ENCODE measurements around the gene CMTM8. TPM values are rescaled to one million over a fixed set of nuclear protein-coding genes. Genes with fewer than 3 reads are reported as not detected.
A peak's percentile ranks its signal among the peaks of the same experiment; 100 is the strongest.
"Not testable (repeated sequence)": the region's sequence is repeated elsewhere in the genome, so short reads cannot be mapped to it uniquely, and the experiment has no call there.

The CMTM8 gene
- total RNA-seq, 1 donor from 2014 or later = 0.41 TPM

DNA sequence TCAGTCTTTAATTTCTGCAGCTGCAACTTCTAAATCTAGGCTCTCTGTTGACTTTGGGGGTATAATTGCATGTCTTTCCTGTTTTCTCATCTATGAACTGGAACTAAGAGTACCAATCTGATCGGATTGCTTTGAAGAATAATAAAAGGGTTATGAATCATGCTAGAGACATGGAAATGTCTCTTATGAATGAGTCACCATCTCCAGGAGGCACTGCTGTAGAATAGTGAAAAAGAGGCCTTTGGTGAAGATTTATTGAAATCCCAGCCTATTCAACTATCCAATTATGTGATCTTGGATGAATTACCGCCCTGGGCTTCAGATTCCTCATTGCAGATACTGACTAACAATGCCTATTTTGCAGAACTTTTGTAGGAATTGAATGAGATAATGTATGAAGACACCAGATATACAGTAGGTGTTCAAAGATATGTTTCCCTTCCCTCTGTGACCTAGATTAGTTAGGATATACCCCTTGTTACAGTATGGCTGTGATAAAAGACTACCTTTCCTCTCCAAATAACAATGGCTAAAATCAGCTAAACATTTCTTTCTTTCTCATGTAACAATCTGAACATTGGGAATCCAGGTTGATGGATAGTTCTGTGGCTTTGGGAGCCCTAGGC, 11.5 kb upstream of the CMTM8 start:
- no peak for DNase-seq (ENCODE audit: low spot score in 2 of 2)
- no peak for FAIRE-seq

DNA sequence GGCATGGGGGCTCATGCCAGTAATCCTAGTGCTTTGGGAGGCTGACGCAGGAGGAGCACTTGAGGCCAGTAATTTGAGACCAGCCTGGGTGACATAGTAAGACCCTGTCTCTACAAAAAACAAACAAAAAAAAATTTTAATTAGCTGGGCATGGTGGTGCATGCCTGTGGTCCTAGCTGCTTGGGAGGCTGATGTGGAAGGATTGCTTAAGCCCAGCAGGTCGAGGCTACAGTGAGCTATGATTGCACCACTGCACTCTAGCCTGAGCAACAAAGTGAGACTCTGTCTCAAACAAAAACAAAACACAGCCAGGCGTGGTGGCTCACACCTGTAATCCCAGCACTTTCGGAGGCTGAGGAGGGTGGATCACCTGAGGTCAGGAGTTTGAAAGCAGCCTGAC, 9.7 kb upstream of the CMTM8 start:
- not testable (repeated sequence) for FAIRE-seq; DNase-seq (ENCODE audit: low spot score in 2 of 2)

DNA sequence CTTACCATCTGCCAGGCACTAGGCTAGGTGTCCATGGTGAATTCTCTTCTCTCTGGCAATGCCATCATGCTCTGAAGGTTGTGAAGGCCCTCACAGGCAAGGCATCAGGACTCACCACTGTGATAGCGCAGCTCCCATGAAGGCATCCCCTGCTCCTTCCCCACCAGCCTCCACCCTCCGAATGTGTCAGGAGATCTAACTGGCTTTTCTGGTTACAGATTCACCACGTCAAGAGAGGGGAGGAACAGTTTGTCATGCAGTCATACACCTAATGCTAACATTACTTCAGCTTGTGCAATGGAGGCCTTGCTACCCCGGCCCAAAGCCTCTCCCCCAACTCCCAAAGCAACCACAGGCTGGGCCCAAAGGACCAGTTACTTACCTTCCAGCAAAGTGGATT, 8.9 kb upstream of the CMTM8 start:
- DNase-seq (ENCODE audit: low spot score in 2 of 2) (no peak), FAIRE-seq (no peak)

DNA sequence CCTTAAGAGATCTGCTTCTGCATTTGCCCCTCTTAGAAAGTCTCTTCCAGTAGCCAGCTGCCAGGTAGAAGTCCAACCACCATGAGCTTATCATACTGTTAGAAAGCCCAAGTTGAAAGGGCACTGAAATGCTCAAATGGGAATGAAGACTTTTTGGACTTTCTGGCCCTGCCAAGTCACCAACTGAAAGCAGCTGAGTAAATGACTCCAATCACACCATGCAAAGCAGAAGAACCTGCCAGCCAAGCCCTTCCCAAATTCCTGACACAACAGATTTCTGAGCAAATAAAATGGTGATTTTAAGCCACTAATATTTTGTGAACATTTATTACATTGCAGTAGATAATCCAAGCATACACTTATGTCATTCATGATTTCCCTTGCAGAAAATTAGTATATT, 2.1 kb upstream of the CMTM8 start:
- DNase-seq (ENCODE audit: low spot score in 2 of 2) (no peak), FAIRE-seq (no peak)

DNA sequence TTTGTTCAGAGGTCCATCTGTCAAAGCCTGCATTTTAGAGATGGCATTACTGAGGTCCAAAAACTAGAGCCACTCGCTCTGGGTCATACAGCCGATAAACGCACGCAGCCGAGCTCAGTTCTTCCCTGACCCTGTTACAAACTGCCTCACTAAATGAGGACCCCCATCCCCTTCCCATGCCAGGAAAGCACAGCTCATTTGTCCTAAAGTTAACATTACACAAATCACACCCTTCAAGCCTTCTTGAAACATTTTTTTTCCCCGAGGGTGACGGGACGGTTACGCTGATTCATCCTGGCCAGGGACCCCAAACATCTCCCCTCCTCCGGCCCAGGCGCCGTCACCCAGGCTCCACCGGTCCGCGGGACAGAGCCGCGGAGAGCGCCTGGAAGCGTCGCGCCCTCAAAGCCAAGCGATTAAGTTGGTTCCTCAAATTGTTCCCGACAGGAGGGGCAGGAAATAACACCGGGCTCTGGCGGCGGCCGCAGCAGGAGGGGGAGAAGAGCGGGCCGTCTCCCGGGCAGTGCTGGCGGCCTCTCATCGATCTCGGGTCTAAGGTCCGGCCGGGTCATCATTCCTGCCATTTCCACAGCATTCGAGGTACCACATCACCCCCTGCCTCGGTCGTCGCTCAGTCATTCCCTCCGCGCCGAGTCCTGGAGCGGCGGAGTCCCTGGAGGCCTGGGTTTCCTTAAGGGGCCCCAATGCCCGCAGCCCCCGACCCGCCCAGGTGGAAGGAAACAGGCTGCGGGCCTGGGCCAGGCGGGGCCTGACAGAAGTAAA, 619 bp upstream of the CMTM8 start:
- DNase-seq (ENCODE audit: low spot score in 2 of 2) (peak in 1 of 2 donors; percentile 19), FAIRE-seq (no peak)

DNA sequence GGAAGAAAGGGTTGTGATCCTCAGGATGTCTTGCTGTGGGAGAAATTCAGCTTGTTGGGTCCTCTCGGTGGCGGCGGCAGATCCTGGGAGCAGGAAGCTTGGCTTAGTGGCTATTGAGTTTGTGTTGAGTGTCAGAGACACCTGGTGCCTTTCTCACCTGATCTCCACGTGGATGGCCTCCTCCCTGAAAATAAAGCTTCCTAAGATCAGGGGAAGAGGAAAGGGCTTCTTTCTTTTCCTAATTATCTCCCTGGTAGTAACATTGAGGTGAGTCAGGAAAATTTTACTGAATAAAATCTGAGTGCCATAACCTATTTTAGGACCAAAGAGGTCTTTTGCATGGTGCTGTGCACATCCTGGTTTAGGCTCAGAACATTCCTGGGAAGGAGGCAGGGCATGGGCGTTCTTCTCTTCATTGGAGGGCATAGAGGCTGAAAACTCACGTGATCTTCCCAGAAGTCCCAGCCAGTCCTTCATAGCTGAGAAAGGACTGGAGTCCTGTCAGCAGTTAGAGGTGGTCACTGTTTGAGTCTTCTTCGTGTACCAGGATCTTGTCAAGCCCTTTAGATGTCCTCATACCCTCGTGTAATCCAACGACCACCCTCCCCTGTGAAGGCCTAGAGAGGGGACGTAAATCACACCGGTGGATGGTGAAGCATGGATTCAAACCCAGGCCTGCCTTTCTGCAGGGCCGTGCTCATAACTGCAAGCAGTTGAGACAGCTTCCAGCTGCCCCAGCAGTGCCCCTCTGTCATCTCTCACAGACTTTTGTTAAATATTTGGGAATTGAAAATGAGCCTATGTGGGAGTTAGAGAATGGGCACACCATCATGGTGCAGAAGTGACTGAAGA, 1.1 kb downstream of the CMTM8 start:
- FAIRE-seq (no peak), DNase-seq (ENCODE audit: low spot score in 2 of 2) (no peak)

DNA sequence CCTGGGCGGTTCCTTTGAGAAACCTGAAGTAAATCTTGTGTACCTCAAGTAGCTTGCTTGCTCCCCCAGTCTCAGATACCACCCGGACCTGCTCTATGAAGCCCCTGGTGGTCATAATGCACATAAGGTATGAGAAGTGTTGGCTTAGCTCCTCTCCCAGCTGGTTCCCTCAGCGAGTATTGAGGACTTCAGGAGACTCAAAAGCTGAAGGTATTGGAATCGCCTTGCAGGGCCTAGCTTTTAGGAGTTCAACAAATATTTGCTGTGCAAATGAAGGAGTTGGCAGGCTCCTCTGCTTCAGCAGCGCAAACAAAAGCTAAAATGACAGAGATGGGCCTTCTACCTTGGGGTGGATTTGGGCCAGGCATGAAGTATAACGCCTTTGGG, 1.7 kb downstream of the CMTM8 start:
- FAIRE-seq (no peak), DNase-seq (ENCODE audit: low spot score in 2 of 2) (no peak)

DNA sequence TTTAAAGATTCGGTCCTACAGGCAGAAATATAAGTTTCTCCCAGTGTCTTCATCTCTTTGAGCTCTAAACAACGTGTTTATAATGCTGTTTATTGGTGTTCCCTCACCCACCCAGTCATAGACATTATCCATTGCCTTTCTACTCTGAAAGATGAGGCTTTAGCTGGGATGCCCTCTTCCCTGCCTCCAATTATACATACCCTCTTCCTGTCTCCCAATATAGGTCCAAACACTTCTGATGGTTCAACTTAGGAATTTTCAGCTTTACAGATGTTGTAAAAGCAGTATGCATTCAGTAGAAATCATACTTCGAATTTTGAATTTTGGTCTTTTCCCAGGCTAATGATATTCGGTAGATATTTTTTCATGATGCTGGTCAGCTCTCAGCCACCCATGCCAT, 2.6 kb downstream of the CMTM8 start:
- FAIRE-seq (no peak), DNase-seq (ENCODE audit: low spot score in 2 of 2) (no peak)

DNA sequence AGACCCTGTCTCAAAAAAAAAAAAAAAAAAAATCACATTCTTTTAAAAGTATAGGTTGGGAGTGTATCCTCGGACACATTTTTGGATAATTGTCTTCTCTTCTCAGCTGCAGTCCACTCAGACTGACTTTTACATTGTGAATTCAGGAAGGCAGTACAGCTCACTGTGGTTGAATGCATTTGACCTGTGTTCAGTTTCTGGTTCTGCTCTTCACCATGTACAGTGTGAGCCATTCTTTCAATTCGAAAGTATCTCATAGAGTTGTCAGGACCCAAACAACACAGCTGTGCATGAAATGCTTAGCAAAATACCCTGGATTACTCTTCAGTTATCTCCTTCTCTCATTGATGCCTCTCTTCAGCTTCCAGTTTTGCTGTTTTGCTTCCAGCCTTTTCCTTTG, 5.0 kb downstream of the CMTM8 start:
- FAIRE-seq = no peak
- no peak for DNase-seq (ENCODE audit: low spot score in 2 of 2)

DNA sequence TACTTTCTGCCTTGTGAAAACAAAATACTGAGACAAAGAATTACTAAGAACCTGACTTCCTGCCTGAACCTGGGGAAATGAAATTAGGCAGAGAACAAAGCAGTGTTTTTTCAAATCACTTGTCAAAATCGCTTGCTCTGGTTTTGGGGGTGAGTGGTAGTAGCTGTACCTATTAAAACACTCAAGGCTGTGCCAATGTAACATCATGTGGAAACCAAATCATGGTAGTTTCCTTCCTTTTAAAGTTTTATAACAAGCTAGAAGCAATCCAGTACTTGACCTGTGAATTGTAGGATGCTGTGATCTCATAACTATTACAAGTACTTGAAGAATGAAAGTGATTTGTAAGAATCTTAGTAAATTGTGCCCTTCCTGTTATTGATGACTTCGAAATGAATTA, 6.7 kb downstream of the CMTM8 start:
- no peak for FAIRE-seq

DNA sequence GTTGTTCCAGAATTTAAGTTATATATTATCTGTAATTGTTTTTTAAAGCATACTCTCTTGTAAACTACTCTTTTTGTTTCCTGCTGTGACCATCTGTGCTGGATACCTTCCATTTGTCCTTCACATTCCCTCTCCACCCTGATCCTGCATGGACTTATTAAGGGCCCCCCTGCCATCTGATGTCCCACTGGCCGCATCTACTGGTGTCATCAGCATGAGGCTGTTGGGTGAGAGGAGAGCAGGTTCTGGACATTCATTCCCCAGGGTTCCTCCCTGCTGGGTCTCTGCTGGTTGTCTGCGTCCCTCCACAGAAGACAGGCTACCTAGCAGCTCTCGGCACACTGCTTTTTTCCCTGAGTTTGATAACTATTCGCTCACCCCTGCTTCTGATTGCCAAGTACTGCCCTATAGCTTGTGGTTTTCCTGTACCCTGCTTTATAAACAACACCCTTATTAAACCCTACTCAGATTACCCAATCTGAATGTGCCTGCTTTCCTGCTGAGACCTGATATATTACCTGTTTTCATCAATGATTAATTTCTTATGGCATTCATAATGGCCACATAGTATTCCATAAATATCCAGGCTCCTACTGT, 7.7 kb downstream of the CMTM8 start:
- no peak for DNase-seq (ENCODE audit: low spot score in 2 of 2)
- no peak for FAIRE-seq

More for the DNA sequence above, 6.7 kb downstream of the CMTM8 start:
- DNase-seq (ENCODE audit: low spot score in 2 of 2) = no peak

DNA sequence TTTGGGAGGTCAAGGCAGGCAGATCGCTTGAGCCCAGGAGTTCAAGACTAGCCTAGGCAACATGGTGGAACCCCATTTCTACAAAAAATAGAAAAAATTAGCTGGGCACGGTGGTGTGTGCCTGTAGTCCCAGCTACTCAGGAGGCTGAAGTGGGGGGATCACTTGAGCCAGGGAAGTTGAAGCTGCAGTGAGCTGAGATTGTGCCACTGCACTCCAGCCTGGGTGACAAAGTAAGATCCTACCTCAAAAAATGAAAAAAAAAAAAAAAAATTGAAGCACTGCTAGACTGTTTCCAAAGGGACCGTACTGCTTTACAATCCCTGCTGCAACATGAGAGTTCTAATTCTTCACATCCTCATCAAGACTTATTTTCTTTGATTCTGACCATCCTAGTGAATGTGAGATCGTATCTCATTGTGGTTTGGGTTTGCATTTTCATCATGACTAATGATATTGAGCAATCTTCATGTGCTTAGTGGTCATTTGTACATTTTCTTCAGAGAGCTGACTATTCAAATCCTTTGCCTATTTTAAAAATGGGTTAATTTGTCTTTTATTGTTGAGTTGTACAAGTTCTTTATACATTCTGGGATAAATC, 10.8 kb downstream of the CMTM8 start:
- FAIRE-seq = no peak
- DNase-seq (ENCODE audit: low spot score in 2 of 2) = no peak

DNA sequence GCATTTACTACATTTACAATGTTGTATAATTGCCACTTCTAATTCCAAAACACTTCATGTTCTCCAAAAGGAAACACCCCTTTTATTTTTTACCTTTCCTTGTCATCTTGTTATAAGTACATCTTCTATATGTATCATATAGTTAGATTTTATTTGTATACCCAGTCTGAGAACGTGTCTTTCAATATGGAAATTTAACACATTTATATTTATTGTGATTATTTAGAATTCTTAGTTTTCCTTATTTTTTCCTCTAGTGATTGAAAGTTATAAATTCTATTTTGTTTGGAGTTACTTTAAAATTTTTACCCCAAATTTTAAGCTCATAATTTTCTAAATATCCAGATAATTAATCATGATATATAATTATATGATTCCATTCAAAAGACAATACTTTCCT, 15.8 kb downstream of the CMTM8 start:
- no peak for DNase-seq (ENCODE audit: low spot score in 2 of 2)
- peak; percentile 77 for FAIRE-seq

DNA sequence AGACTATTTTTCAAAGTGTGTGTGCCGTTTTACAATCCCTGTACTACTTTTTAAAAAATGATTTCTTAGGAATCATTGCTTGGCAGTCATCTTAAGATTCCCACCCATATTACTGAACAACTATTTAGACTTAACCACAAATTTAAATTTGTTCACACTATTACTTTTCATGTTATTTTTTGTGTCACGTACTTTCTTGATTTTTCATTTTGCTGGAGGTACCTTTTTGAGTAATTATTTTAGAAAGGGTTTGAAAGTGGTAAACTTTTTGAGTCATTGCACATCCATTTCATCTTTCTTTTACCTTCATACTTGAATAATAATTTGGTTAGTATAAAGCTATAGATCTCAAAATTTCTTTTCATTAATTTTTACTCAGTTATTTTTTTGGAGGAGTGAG, 16.9 kb downstream of the CMTM8 start:
- DNase-seq (ENCODE audit: low spot score in 2 of 2) = no peak
- no peak for FAIRE-seq

DNA sequence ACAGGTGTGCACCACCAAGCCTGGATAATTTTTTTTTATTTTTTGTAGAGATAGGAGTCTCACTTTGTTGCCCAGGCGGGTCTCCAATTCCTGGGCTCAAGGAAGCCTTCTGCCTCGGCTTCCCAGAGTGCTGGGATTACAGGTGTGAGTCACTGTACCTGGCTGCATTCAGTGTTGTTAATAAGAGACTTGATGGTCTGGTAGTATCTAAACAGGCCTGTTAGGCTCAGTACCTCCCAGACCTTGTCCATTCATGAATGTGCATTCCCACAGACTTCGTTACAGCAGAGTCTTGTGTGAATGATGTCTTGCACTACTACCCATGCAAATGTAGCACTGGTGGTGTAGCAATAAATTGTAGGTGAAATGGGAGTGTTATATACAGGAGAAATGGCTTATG, 17.7 kb downstream of the CMTM8 start:
- FAIRE-seq (no peak), DNase-seq (ENCODE audit: low spot score in 2 of 2) (no peak)

DNA sequence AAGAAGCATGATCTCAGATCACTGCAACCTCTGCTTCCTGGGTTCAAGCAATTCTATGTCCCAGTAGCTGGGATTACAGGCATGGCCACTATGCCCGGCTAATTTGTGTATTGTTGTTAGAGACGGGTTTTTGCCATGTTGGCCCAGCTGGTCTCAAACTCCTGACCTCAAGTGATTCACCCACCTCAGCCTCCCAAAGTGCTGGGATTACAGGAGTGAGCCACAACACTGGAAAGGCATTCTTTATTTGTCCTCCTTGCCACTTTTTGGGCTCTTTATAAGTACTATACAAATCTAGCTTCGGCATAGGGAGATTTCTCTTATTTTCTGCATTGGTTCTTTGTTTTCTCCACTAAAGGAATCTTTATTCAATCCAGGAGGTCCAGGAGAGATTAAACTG, 18.6 kb downstream of the CMTM8 start:
- DNase-seq (ENCODE audit: low spot score in 2 of 2) (no peak), FAIRE-seq (no peak)

DNA sequence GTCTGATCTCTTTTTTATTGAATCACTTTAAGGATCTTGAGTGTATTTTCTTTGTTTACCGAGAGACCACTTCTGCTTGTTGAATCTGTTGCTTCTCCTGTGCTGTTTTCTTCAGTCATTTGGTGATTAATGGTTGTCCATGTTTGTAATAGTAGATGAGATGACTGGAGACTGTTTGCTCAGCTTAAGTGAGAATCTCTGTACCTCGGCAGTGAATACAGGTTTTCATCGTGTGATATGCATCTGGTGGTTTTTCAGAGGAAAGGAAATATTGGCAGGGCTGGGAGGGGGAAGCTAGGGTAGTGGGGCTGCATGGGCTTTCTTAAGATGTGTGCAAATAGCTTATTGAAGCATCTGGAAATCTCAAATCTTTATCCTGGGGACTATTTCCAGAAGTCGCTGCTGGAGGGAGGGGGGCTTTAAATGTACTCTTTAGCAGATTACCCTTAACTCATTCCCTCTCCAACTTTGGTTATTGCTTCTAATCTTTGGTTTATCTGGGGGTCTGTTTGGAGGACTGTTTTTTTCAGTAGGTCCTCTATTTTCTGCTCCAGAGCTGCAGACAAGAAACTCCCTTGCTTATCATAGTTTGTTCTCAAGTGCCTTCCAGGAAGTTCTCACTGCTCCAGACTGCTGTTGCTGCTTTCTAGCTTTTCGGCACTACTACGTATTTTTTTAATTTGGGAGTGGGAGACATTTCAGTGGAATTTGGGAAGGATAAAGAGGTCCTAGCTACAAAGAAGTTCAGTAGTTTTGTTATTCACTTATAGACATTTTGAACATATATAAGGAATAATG, 19.4 kb downstream of the CMTM8 start:
- no peak for FAIRE-seq
- no peak for DNase-seq (ENCODE audit: low spot score in 2 of 2)

DNA sequence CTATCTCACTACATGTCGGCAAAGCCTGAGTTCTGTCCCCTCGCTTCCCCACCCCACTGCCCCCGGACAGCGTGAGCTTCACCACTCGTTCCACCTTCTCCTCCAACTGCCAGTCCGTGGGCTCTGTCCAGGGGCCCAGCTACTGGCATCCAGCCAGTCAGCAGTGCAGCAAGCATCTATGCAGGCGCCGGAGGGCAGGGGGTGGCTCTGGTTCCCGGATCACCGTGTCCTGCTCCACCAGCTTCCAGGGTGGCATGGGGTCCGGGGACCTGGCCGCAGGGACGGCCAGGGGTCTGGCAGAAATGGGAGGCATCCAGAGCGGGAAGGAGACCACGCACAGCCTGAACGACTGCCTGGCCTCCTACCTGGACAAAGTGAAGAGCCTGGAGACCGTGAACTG, 20.4 kb downstream of the CMTM8 start:
- FAIRE-seq (no peak), DNase-seq (ENCODE audit: low spot score in 2 of 2) (no peak)

DNA sequence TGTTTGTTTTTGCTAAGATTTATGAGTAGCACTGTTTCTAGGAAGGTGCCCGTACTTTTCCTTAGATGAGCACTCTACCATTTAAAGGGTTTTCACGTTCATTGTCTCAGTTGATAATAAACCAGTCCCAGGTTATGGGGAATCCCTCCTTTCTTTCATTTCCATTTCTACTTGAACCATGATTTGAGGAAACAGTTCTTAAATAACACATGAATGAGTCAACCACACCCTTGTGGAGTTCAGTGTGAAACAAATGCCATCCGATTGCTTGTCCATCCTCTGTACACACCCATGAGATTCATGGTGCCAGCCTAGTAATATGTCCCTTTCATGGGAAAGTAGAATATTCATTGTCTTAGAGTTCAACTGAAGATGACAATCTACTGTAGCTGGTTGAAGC, 23.1 kb downstream of the CMTM8 start:
- no peak for FAIRE-seq

DNA sequence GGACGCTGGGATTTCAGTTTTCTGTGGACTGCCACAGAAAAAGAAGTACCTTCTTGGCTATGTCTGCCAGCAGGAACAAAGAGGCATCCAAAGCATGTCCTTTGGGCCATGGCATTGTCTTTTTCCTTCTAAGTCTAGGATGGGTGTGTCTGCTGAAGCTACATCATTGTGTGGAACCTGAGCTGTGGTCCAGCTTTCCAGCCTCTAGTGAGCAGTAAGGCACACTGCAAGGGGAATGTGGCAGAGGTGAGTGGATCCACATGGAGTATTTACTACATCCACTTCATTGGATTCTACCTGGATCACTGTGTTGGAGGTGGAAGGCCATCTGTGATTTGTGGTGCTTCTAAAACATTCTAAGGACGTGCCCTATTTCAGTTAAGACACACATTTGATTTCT, 23.7 kb downstream of the CMTM8 start:
- FAIRE-seq = no peak

More for the DNA sequence above, 23.1 kb downstream of the CMTM8 start:
- DNase-seq (ENCODE audit: low spot score in 2 of 2) = no peak

More for the DNA sequence above, 23.7 kb downstream of the CMTM8 start:
- DNase-seq (ENCODE audit: low spot score in 2 of 2) = no peak

All from frontal cortex (tissue), 4 donors.